HG02678 (cell line): ENCODE results near the gene RERE.

Source experiments
- ATAC-seq: cut with Tn5 transposase; IDR thresholded peaks from one replicate; pipeline ENCODE4 v1.9.1; 2021; ENCODE audit warnings: mild to moderate bottlenecking, moderate library complexity; ENCODE audit not compliant: unreplicated experiment

RERE gene

GRCh38 chr1:8438489-8438888 lies 379.0 kb downstream of the RERE start:
- ATAC-seq, result no peak

- no peak for ATAC-seq
Observed at GRCh38 chr1:8437347-8437746, 380.1 kb downstream of the RERE start.

GRCh38 chr1:8435569-8436071 lies 381.8 kb downstream of the RERE start:
- ATAC-seq, result no peak

DNA sequence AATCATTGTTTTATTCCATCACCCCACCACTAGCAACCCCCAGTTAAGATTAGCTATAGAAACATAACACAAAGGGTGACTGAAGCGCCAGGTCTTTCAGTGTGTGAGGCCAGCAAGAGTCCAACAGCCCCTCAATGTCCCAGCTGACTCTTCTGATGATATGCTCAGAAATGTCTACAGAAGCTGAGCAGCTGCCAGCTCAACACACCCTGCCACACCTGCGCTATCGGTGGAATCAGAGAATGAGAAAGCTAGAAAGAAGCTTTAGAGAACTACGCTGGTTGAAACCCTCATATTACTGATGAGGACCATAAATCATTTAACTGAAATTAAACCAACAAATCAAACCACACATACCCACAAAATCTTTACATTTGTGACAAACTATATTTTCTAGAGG lies 383.3 kb downstream of the RERE start:
- no peak for ATAC-seq

DNA sequence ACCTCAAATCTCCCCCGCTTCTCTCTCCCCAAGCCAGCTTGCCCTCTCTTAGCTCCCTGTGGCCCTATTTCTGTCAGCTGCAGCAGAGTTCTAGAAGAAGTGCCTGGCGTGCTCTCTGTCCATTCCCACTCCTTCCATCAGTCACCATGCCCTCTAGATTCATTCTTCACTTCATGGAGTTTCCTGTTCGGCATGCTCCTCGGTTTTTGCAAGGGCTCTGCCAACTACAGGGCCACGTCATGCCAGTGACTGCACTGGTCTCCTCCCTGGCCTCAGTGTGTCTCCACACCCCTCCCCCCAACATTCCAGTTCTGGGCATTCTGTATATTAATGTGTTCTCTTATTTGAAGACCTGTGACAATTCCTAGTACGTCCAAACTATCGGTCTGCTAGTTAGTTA lies 385.7 kb downstream of the RERE start:
- ATAC-seq, result no peak

- ATAC-seq, result no peak
Observed at GRCh38 chr1:8431019-8431418, 386.4 kb downstream of the RERE start.

DNA sequence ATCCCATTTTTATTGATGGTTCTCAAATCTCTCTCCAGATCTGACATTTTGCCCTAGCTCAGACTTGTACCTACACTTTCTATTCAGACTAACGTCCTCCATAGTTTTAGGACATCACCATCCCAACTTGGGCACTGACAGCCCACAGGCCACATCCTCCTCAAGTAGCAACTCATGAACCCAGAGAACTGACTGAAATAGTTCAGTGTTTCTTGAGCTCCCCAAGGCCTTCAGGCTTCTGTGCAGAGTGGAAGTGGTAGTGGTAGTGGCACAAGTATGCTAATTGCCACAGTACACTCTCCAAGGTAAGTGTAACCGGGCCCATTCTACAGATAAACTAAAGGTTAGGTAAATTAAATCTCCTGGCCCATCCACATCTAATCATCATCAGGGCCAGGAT lies 387.0 kb downstream of the RERE start:
- no peak for ATAC-seq

GRCh38 chr1:8429549-8430110 lies 387.8 kb downstream of the RERE start:
- no peak for ATAC-seq

DNA sequence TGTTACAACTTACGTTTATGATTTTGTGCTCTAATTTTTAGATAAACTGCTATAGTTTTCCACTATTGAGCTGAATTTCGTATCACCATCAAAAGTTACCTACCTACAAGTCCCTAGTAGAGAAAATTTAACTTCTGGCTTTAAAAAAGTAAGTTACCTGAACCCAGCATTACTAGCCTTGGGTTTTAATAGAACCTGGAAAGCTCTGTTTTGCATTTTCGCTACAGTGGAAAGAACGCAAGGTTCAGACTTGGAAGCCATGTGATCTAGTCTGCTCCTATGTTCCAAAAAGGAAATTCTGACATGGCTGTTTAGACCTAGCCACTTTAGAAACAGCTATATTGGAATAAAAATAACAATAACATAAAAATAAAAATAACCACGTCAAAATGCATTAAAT lies 389.0 kb downstream of the RERE start:
- no peak for ATAC-seq

DNA sequence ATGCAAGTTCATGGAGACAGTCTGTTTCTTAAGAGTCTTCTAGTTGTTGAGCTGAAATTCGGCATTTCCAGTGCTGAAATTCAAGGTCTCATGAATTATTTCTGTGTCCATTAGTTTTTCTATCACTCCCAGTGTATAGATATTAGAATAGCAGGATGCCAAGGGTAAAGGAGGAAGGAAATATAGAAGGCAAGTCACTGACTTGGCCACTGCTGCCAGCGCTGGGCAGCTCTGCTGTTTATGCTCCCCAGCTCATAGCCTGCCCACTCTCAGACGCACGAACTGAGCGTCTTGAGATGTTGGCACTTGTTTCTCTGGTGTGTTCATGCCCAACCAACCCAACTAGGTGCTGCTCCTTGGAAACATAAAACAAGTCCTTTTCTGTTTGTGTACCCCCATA lies 389.5 kb downstream of the RERE start:
- ATAC-seq, result no peak

GRCh38 chr1:8427493-8427892 lies 389.9 kb downstream of the RERE start:
- ATAC-seq, result peak; percentile 64

- peak; percentile 1 for ATAC-seq
Observed at GRCh38 chr1:8426996-8427395, 390.4 kb downstream of the RERE start.

DNA sequence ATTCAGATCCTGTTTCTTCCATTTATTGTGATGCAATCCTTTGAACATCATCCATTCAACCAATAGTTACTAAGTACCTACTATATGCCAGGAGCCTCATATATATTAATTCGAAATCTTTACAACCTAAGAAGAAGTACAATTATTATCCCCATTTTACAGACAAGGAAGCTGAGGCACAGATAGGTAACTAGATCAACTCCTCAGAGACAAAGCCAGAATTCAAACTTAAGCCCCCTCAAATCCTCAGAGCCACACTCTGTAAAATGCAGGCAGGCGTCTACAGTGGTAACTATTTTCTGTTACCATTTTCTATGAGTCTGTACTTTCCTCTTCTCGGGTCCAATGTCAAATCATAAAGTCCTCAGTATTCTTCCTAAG lies 391.7 kb downstream of the RERE start:
- ATAC-seq, result no peak

DNA sequence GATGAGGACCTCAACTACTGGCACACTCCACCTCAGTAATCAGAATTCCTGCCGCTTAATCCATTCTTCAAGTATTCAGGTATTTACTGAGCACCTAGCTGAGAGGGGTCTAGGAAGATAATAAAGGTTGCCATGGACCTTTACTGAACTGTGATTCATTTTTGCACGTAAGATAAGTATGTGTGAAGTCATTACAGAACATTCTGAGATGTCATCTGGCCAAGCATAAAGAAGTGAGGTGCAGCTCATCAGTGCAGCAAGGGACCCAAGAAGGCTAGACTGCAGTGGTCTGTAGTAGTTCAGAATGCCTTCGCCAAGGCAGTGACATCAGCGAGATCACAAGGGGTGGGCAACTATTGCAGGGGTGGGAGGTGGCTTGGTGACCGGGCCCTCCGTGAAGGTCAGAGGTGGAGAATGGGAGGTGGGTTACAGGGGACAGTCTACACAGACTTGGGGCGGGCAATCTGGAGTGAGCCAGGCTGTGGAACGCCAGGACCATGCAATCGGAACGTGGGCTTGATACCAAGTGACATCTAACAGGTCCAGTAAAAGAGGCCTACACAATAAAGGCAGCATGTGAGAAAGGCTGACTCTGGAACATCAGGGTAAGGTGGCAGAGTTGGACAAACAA lies 392.2 kb downstream of the RERE start:
- no peak for ATAC-seq

GRCh38 chr1:8424539-8425116 lies 392.8 kb downstream of the RERE start:
- peak; percentile 30 for ATAC-seq

- peak; percentile 23 for ATAC-seq
Observed at GRCh38 chr1:8423692-8424538, 393.5 kb downstream of the RERE start.

DNA sequence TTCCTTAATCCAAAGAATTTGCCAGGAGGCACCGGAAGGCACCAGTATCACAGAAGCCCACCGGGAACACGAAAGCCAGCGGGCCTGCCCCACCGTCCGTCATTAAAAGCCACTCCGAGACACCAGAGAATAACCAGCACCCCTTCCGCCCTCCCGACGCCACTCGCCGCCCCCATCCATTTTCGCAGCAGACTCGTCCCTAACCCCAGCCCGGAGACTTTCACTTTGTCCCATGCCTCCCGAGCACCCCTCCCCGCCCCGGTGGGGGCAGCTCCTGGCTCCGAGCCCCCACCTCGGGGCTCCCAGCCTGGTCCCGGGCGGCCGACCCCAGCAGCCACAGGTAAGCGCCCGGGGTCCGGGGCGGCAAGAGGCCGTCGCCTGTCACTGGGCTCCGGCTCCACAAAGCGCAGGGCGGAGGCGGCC lies 394.2 kb downstream of the RERE start:
- no peak for ATAC-seq

DNA sequence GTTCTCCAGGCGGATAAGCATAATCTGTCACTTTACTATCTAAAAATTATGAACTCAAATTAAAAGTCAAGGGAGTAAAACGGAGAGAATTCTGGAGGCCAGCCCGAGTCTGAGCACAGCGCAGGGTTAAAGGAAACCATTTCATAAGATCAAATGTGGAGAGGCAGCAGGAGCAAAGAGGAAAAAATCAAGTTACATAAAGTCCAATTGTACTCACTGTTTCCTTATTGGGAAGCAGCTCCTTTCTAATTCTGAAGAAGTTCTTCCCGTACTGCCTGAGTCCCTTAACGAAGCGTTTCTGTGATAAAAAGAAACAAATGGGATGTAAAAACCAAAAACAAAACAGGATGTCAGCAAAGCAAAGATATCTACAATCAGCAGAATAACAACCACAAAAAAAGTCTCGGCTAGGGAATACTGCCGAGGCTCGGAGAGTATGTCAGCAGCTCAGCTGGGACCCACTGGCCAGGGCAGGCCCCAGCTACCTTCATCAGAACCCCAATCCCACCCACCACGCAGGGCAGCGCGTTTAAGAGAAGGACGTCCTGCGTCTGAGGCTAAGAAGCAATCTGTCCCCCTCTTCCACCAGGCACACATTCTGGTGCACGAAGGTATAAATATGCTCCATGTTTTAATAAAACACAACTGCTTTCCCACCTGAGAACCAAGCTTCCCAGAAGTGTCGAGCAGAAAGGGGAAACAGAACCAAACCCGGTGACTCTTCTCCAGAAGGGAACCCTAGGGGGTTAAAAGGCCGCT lies 394.8 kb downstream of the RERE start:
- no peak for ATAC-seq

DNA sequence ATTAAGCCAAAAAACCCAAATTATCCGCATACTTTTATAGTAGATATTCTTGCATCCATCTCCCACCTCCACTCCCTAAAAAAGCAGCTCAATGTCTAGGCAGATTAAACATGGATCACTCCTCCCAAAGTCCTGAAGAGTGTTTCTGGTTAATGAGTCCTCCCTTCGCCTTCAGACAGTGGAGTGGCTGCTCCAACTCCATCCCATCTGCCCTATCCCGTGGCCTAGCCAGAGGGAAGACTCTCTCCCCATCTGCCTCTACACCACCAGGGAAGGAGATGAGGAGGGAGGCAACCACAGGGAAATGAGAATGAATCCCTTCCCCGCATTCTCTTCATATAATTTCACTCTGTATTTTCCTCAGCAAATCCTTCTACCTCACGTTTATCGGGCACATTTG lies 395.7 kb downstream of the RERE start:
- no peak for ATAC-seq

GRCh38 chr1:8420318-8420717 lies 397.1 kb downstream of the RERE start:
- ATAC-seq, result no peak

- ATAC-seq, result no peak
Observed at GRCh38 chr1:8419861-8420260, 397.6 kb downstream of the RERE start.
